ENCODE measurements around the gene TAF1C.

DNA sequence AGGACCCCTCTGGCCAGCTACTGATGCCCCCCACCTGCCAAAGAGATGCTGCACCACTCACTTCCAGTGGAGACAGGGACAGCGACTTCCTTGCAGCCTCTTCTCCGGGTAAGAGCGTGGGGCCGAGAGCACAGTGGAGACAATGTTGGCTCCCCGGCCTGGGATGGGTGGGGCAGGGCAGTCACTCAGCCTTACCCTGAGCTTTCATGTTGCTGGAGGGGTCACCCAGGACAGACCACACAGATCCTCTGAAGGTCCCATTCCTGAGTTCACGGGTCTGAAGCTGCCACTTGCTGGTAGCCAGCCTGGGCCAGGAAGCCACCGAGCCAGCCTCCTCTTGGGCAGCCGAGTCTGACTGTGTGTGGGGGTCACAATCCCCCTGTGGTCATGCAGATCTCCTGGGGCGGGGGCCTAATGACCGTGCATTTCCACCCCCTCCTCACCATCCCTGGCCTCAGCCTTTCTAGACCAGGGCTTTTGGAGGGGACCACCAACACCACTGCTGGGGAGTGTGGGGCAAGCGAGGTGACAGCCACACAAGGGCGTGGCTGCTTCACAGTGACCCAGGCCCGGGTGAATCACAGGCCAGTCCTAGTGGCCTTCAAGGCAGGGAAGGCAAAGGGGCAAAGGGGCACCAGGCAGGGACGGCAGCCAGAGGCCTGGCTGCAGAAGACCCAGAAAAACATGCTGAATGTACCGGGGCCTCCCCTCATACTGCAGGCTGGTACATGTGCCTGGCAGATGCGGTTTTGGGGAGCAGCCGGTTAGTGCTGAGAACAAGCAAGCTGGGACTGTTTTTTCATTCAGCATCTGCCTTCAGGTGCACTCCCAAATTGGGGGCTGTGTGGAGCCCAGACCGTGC, 10.4 kb downstream of the TAF1C start:
- TF ChIP-seq ZNF311 (tag by site-specific recombination; IDR thresholded peaks at IDR 0.05; ENCODE audit: borderline replicate concordance) (no peak), ZNF248 (tag by site-specific recombination; IDR thresholded peaks at IDR 0.05) (no peak), ZNF16 (tag by site-specific recombination; IDR thresholded peaks at IDR 0.05; ENCODE audit: low read depth) (no peak), ZNF121 (tag by site-specific recombination; IDR thresholded peaks at IDR 0.05) (no peak), ZBTB7A (tag by site-specific recombination; IDR thresholded peaks at IDR 0.05; ENCODE audit: low read depth) (no peak), ZBTB17 (tag by site-specific recombination; IDR thresholded peaks at IDR 0.05) (no peak), ZNF558 (tag by site-specific recombination; IDR thresholded peaks at IDR 0.05) (no peak), KLF1 (tag by site-specific recombination; IDR thresholded peaks at IDR 0.05) (no peak), KLF9 (tag by site-specific recombination; IDR thresholded peaks at IDR 0.05; ENCODE audit: low read depth) (no peak), WT1 (tag by site-specific recombination; IDR thresholded peaks at IDR 0.05) (no peak)
- TF ChIP-seq, protein P1, sequence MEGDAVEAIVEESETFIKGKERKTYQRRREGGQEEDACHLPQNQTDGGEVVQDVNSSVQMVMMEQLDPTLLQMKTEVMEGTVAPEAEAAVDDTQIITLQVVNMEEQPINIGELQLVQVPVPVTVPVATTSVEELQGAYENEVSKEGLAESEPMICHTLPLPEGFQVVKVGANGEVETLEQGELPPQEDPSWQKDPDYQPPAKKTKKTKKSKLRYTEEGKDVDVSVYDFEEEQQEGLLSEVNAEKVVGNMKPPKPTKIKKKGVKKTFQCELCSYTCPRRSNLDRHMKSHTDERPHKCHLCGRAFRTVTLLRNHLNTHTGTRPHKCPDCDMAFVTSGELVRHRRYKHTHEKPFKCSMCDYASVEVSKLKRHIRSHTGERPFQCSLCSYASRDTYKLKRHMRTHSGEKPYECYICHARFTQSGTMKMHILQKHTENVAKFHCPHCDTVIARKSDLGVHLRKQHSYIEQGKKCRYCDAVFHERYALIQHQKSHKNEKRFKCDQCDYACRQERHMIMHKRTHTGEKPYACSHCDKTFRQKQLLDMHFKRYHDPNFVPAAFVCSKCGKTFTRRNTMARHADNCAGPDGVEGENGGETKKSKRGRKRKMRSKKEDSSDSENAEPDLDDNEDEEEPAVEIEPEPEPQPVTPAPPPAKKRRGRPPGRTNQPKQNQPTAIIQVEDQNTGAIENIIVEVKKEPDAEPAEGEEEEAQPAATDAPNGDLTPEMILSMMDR (tag by site-specific recombination; IDR thresholded peaks at IDR 0.05) = no peak
- TF ChIP-seq, protein P2, sequence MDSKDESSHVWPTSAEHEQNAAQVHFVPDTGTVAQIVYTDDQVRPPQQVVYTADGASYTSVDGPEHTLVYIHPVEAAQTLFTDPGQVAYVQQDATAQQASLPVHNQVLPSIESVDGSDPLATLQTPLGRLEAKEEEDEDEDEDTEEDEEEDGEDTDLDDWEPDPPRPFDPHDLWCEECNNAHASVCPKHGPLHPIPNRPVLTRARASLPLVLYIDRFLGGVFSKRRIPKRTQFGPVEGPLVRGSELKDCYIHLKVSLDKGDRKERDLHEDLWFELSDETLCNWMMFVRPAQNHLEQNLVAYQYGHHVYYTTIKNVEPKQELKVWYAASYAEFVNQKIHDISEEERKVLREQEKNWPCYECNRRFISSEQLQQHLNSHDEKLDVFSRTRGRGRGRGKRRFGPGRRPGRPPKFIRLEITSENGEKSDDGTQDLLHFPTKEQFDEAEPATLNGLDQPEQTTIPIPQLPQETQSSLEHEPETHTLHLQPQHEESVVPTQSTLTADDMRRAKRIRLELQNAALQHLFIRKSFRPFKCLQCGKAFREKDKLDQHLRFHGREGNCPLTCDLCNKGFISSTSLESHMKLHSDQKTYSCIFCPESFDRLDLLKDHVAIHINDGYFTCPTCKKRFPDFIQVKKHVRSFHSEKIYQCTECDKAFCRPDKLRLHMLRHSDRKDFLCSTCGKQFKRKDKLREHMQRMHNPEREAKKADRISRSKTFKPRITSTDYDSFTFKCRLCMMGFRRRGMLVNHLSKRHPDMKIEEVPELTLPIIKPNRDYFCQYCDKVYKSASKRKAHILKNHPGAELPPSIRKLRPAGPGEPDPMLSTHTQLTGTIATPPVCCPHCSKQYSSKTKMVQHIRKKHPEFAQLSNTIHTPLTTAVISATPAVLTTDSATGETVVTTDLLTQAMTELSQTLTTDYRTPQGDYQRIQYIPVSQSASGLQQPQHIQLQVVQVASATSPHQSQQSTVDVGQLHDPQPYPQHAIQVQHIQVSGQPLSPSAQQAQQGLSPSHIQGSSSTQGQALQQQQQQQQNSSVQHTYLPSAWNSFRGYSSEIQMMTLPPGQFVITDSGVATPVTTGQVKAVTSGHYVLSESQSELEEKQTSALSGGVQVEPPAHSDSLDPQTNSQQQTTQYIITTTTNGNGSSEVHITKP (tag by site-specific recombination; IDR thresholded peaks at IDR 0.05) = no peak
- TF ChIP-seq, protein P3, sequence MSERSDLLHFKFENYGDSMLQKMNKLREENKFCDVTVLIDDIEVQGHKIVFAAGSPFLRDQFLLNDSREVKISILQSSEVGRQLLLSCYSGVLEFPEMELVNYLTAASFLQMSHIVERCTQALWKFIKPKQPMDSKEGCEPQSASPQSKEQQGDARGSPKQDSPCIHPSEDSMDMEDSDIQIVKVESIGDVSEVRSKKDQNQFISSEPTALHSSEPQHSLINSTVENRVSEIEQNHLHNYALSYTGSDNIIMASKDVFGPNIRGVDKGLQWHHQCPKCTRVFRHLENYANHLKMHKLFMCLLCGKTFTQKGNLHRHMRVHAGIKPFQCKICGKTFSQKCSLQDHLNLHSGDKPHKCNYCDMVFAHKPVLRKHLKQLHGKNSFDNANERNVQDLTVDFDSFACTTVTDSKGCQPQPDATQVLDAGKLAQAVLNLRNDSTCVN (tag by site-specific recombination; optimal IDR thresholded peaks at IDR 0.05) = no peak
- TF ChIP-seq, protein P4, sequence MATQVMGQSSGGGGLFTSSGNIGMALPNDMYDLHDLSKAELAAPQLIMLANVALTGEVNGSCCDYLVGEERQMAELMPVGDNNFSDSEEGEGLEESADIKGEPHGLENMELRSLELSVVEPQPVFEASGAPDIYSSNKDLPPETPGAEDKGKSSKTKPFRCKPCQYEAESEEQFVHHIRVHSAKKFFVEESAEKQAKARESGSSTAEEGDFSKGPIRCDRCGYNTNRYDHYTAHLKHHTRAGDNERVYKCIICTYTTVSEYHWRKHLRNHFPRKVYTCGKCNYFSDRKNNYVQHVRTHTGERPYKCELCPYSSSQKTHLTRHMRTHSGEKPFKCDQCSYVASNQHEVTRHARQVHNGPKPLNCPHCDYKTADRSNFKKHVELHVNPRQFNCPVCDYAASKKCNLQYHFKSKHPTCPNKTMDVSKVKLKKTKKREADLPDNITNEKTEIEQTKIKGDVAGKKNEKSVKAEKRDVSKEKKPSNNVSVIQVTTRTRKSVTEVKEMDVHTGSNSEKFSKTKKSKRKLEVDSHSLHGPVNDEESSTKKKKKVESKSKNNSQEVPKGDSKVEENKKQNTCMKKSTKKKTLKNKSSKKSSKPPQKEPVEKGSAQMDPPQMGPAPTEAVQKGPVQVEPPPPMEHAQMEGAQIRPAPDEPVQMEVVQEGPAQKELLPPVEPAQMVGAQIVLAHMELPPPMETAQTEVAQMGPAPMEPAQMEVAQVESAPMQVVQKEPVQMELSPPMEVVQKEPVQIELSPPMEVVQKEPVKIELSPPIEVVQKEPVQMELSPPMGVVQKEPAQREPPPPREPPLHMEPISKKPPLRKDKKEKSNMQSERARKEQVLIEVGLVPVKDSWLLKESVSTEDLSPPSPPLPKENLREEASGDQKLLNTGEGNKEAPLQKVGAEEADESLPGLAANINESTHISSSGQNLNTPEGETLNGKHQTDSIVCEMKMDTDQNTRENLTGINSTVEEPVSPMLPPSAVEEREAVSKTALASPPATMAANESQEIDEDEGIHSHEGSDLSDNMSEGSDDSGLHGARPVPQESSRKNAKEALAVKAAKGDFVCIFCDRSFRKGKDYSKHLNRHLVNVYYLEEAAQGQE (tag by site-specific recombination; IDR thresholded peaks at IDR 0.05) = no peak
